Bronchial epithelial cell (primary cell): ENCODE data around the gene ANKRD34C. TPM values are rescaled to one million over a fixed set of nuclear protein-coding genes. Genes with fewer than 3 reads are reported as not detected.
"Not testable (repeated sequence)": the region's sequence is repeated elsewhere in the genome, so short reads cannot be mapped to it uniquely, and the experiment has no call there.

Experiments
- DNase-seq: peaks from one replicate; pipeline ENCODE4 v3.0.0-alpha.2; 2010; ENCODE audit warnings: low read depth
- FAIRE-seq: peaks from 2 replicates; lab custom pipeline; 2011; peaks lifted over from hg19 to GRCh38; lab: Jason Lieb, UNC
- H3K27me3 ChIP-seq: 2 replicates; pipeline ENCODE4 v1.5.1; 2011; ENCODE audit warnings: low read length; ENCODE audit not compliant: control insufficient read depth, insufficient read depth
- H3K36me3 ChIP-seq: 2 replicates; pipeline ENCODE4 v1.5.1; 2011; ENCODE audit warnings: low read length; ENCODE audit not compliant: control insufficient read depth, insufficient read depth
- H3K4me3 ChIP-seq: 2 replicates; pipeline ENCODE4 v1.5.1; 2011; ENCODE audit warnings: mild to moderate bottlenecking, low read depth, low read length, control low read depth
- total RNA-seq: library from RNA; depleted of rRNA; stranded (reverse); fragments of >200 nt; gene quantifications from 2 replicates; pipeline ENCODE4 v1.2.1, GENCODE V29; 2014
- TF ChIP-seq, protein P1 (sequence below): IDR thresholded peaks from 2 replicates; pipeline ENCODE4 v1.5.1; 2011; ENCODE audit warnings: mild to moderate bottlenecking, moderate library complexity, low read length, control low read depth, inconsistent platforms; ENCODE audit not compliant: insufficient read depth, severe bottlenecking

Gene ANKRD34C
- total RNA-seq, 1 donor from 2014 or later = not detected

- peaks cover 26% of the 10 kb centered on the region for H3K36me3 ChIP-seq
- no peaks in the 10 kb centered on the region for H3K27me3 ChIP-seq
- TF ChIP-seq, protein P1, sequence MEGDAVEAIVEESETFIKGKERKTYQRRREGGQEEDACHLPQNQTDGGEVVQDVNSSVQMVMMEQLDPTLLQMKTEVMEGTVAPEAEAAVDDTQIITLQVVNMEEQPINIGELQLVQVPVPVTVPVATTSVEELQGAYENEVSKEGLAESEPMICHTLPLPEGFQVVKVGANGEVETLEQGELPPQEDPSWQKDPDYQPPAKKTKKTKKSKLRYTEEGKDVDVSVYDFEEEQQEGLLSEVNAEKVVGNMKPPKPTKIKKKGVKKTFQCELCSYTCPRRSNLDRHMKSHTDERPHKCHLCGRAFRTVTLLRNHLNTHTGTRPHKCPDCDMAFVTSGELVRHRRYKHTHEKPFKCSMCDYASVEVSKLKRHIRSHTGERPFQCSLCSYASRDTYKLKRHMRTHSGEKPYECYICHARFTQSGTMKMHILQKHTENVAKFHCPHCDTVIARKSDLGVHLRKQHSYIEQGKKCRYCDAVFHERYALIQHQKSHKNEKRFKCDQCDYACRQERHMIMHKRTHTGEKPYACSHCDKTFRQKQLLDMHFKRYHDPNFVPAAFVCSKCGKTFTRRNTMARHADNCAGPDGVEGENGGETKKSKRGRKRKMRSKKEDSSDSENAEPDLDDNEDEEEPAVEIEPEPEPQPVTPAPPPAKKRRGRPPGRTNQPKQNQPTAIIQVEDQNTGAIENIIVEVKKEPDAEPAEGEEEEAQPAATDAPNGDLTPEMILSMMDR = no peak
- DNase-seq (no peak), FAIRE-seq (no peak)
- no peak overlapping the region for H3K4me3 ChIP-seq
These were observed 34.3 kb downstream of the ANKRD34C start for GRCh38 chr15:79316864-79317263.

DNA sequence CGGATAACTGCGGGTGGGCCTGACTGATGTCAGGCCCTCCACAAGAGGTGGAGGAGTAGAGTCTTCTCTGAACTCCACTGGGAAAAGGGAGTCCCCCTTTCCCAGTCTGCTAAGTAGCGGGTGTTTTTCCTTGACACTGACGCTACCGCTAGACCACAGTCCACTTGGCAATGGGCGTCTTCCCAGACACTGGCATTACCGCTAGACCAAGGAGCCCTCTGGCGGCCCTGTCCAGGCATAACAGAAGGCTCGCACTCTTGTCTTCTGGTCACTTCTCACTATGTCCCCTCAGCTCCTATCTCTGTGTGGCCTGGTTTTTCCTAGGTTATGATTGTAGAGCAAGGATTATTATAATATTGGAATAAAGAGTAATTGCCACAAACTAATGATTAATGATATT, 37.5 kb downstream of the ANKRD34C start:
- FAIRE-seq, H3K27me3 ChIP-seq, DNase-seq, H3K4me3 ChIP-seq: not testable (repeated sequence)
- peaks cover 30% of the 10 kb centered on the region for H3K36me3 ChIP-seq

GRCh38 chr15:79321876-79322275, 39.4 kb downstream of the ANKRD34C start:
- no peak overlapping the region for H3K4me3 ChIP-seq
- TF ChIP-seq, protein P1 = no peak
- no peaks in the 10 kb centered on the region for H3K27me3 ChIP-seq
- DNase-seq = no peak
- no peak for FAIRE-seq
- H3K36me3 ChIP-seq = peaks cover 21% of the 10 kb centered on the region

DNA sequence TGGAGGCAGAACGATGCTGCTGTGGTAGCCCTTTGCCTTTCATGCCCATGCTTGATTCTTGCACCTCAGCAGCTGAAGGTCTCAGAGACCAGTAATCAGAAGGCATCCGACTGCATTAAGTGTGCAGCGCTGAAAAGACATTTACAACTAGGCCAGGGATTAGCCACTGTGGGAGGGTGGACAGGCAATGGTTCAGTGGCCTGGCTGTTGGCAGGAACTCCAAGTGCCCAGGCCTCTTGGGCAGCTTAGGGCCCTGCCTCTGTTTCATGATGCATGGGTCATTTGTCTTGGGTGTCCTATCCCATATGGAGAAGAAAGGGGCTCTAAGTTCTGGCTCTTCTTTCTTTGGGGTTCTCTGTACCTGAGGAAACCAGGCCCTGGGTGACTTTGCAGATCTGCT, 39.8 kb downstream of the ANKRD34C start:
- peaks cover 19% of the 10 kb centered on the region for H3K36me3 ChIP-seq
- TF ChIP-seq, protein P1 = no peak
- no peak for FAIRE-seq
- no peaks in the 10 kb centered on the region for H3K27me3 ChIP-seq
- no peak for DNase-seq
- H3K4me3 ChIP-seq = no peak overlapping the region

GRCh38 chr15:79322945-79323344, 40.4 kb downstream of the ANKRD34C start:
- DNase-seq (no peak), FAIRE-seq (no peak)
- TF ChIP-seq, protein P1 = no peak
- Histone ChIP-seq H3K4me3 (no peak overlapping the region), H3K27me3 (no peaks in the 10 kb centered on the region), H3K36me3 (peaks cover 16% of the 10 kb centered on the region)

GRCh38 chr15:79329171-79329611, 46.7 kb downstream of the ANKRD34C start:
- FAIRE-seq (peak; percentile 47), DNase-seq (peak; percentile 79)
- Histone ChIP-seq H3K36me3 (peaks cover 2% of the 10 kb centered on the region), H3K4me3 (no peak overlapping the region), H3K27me3 (no peaks in the 10 kb centered on the region)
- TF ChIP-seq, protein P1 = no peak

Other genes starting within 250 kb of the ANKRD34C start
- under 0.01 TPM in 1 of 2 replicates, not detected in the other for gene RASGRF1, start 191.9 kb upstream of the ANKRD34C start, total RNA-seq
- gene TMED3, start 28.4 kb downstream of the ANKRD34C start, total RNA-seq = 99.9 and 120 TPM in 2 replicates
- 0.26 and 0.53 TPM in 2 replicates for gene MINAR1, start 149.6 kb downstream of the ANKRD34C start, total RNA-seq